HepG2 (cell line): ENCODE data around the gene SGTB. TPM values are rescaled to one million over a fixed set of nuclear protein-coding genes. Genes with fewer than 3 reads are reported as not detected.

ENCODE experiments used
- CEBPZ ChIP-seq: IDR thresholded peaks from 2 replicates; pipeline ENCODE4 v1.6.1; 2012; ENCODE audit warnings: low read length, improper control_type of control experiment
- HIC2 ChIP-seq: sonication (generic); formaldehyde crosslinking; IDR thresholded peaks from 2 replicates; pipeline ENCODE4 v1.9.0; 2022; ENCODE audit warnings: low read depth, missing genetic modification reagents
- HMGXB3 ChIP-seq: sonication (generic); formaldehyde crosslinking; IDR thresholded peaks from 2 replicates; pipeline ENCODE4 v1.4.0; 2020; ENCODE audit warnings: missing genetic modification reagents, borderline replicate concordance
- NCOA1 ChIP-seq: sonication (generic); formaldehyde crosslinking; IDR thresholded peaks from 2 replicates; pipeline ENCODE4 v1.9.0; 2021; ENCODE audit warnings: missing genetic modification reagents
- PHF20 ChIP-seq: sonication (generic); formaldehyde crosslinking; IDR thresholded peaks from 2 replicates; pipeline ENCODE4 v1.5.0; 2020; ENCODE audit warnings: mild to moderate bottlenecking, missing genetic modification reagents
- SATB2 ChIP-seq: sonication (generic); formaldehyde crosslinking; IDR thresholded peaks from 2 replicates; pipeline ENCODE4 v1.5.0; 2020; ENCODE audit warnings: missing genetic modification reagents
- USF2 ChIP-seq, 2 experiments: sonication (generic) in 1 of 2; formaldehyde crosslinking in 1 of 2; IDR thresholded peaks; 2 replicates each; pipeline versions ENCODE4 v1.5.1 to v1.6.1; 2011 to 2020; ENCODE audit warnings: borderline replicate concordance in 1 of 2, low read depth in 1 of 2, low read length in 1 of 2, mild to moderate bottlenecking in 1 of 2, missing genetic modification reagents in 1 of 2, moderate library complexity in 1 of 2
- ZFP36 ChIP-seq: fragments of 150-350 bp; IDR thresholded peaks from 2 replicates; pipeline ENCODE4 v1.6.1; 2018; ENCODE audit warnings: borderline replicate concordance, low read length, low read depth; ENCODE audit not compliant: partially characterized antibody
- ZNF326 ChIP-seq: sonication (generic); formaldehyde crosslinking; IDR thresholded peaks from 2 replicates; pipeline ENCODE4 v1.4.0; 2020; ENCODE audit warnings: missing genetic modification reagents, borderline replicate concordance
- ZNF772 ChIP-seq: sonication (generic); formaldehyde crosslinking; IDR thresholded peaks from 2 replicates; pipeline ENCODE4 v1.5.0; 2020; ENCODE audit warnings: mild to moderate bottlenecking, missing genetic modification reagents
- ZUFSP ChIP-seq: sonication (generic); formaldehyde crosslinking; IDR thresholded peaks from 2 replicates; pipeline ENCODE4 v1.9.0; 2021; ENCODE audit warnings: missing genetic modification reagents, mild to moderate bottlenecking, borderline replicate concordance
- polyA plus RNA-seq, 8 experiments: library from polyadenylated mRNA; depleted of rRNA in 3 of 8; stranded (reverse) in 7 of 8; unstranded in 1 of 8; fragments of >200 nt; fragmentation: Illumina TruSeq in 4 of 8; extraction: Trizol in 4 of 8; gene quantifications; 2 replicates each; pipeline versions ENCODE4 v1.2.1 to v1.2.3, GENCODE V29; 2011 to 2016; ENCODE audit warnings: low read depth in 4 of 8, missing spikeins in 1 of 8, mixed read lengths in 1 of 8; ENCODE audit not compliant: insufficient read depth in 1 of 8
- total RNA-seq, 5 experiments: library from RNA; depleted of rRNA; stranded (reverse); fragments of >200 nt; fragmentation: Illumina TruSeq; extraction: Trizol; gene quantifications; 2 replicates each; pipeline ENCODE4 v1.2.3, GENCODE V29; 2016; ENCODE audit warnings: low read depth in 1 of 5

The SGTB gene
- total and polyA plus RNA-seq, 2 of the 13 experiments (the other 11 are each of a cell fraction or from before 2014, with no cell fraction given) = 5.2 to 11.2 TPM

- no peak for TF ChIP-seq CEBPZ
- TF ChIP-seq PHF20 (CRISPR knock-in tag) = peak; percentile 85
- TF ChIP-seq ZUFSP (CRISPR knock-in tag) = no peak
- TF ChIP-seq ZFP36 = no peak
- peak; percentile 72; the same call in 1 of the 2 replicates for TF ChIP-seq HMGXB3
- TF ChIP-seq NCOA1 (CRISPR knock-in tag) = no peak
- no peak for TF ChIP-seq HIC2
- no peak for TF ChIP-seq ZNF326 (CRISPR knock-in tag)
- 0 out of 2 replicates have a peak, but pooled peaks have one; percentile 14 for TF ChIP-seq SATB2 (CRISPR knock-in tag)
- TF ChIP-seq USF2 (IDR thresholded peaks at IDR 0.05; ENCODE audit: low read depth, low read length) = no peak
- TF ChIP-seq USF2 (CRISPR knock-in tag; IDR thresholded peaks at IDR 0.05; ENCODE audit: borderline replicate concordance) = no peak
- TF ChIP-seq ZNF772 (CRISPR knock-in tag) = no peak
Observed at GRCh38 chr5:65624571-65625555, 97.0 kb downstream of the SGTB start, which contains the start of the genes SHLD3 and TRAPPC13 (continued).
